OCI-LY3 (cell line): ENCODE results near the gene HLA-DMB.

ENCODE experiments used
- EZH2phosphoT487 ChIP-seq: fragments of 200-600 bp; shearing (Covaris generic); IDR thresholded peaks from 2 replicates; pipeline ENCODE4 v1.6.1; 2018; ENCODE audit warnings: antibody characterized with exemption, mixed run types, low read depth
- TF ChIP-seq, protein P1 (sequence below): fragments of 200-600, 300-600 bp; sonication (generic); IDR thresholded peaks from 2 replicates; pipeline ENCODE4 v1.5.1; 2014; ENCODE audit warnings: antibody characterized with exemption, low read length, low read depth

DNA sequence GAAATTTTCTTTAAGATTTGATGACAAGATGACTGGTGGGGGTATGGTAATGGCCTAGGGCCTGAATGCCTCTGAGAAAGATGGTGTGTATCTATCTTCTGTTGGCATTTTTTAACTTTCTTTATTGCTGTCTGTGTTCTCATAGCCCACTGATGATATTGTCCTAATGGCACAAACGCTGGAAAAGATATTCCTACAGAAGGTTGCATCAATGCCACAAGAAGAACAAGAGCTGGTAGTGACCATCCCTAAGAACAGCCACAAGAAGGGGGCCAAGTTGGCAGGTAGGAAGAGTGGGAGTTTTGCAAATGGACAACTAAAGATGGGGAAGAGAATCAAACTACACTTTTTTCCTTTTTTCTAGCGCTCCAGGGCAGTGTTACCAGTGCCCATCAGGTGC lies 35.1 kb upstream of the HLA-DMB start:
- TF ChIP-seq, protein P1, sequence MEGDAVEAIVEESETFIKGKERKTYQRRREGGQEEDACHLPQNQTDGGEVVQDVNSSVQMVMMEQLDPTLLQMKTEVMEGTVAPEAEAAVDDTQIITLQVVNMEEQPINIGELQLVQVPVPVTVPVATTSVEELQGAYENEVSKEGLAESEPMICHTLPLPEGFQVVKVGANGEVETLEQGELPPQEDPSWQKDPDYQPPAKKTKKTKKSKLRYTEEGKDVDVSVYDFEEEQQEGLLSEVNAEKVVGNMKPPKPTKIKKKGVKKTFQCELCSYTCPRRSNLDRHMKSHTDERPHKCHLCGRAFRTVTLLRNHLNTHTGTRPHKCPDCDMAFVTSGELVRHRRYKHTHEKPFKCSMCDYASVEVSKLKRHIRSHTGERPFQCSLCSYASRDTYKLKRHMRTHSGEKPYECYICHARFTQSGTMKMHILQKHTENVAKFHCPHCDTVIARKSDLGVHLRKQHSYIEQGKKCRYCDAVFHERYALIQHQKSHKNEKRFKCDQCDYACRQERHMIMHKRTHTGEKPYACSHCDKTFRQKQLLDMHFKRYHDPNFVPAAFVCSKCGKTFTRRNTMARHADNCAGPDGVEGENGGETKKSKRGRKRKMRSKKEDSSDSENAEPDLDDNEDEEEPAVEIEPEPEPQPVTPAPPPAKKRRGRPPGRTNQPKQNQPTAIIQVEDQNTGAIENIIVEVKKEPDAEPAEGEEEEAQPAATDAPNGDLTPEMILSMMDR, result no peak
- TF ChIP-seq EZH2phosphoT487, result no peak
